GM18907 (cell line): Measurements from ENCODE around the gene ITM2A.
A peak's percentile ranks its signal among the peaks of the same experiment; 100 is the strongest.

Experiments
- ATAC-seq: cut with Tn5 transposase; IDR thresholded peaks from one replicate; pipeline ENCODE4 v1.9.1; 2021; ENCODE audit warnings: mild to moderate bottlenecking, moderate library complexity; ENCODE audit not compliant: unreplicated experiment

The ITM2A gene

DNA sequence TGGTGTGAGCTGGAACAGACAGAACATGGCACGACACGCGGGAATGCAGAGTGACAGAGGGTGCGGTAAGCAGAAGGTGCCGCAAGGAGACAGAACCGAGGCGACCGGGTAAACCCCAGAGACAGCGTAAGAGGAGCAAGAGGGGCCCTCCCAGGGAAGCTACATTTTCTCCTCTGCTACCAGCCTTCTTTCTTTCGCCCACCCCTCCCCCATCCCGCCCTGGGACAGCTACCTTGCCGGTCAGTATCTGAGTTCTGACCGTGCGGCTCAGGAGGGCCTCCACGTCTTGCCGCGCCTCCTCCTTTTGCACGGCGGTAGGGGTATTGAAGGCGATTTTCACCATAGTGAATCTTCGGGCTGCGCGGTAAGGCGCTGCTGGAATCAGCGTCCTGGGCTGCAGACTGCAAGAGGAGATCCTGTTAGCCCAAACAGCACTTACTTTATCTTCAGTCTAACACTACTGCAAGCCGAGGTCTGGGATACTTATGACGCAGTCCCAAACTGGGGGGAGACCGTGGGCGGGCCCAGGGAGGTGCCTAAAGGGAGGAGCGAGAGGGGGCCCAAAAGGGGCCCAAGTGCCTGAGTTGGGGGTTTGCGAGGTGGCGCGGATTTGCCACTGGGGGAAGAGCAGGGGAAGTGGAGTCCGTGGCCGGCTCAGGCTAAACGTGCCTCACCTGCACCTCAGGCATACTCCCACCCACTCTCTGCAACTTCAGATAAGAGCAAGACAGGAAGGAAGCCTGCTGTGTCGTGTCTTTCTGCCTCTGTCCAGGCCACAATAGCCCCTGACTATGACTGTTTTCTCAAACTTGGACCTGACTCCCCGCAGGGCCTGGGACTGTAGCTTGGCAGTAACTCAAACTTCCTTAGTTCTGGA is at the start of gene ITM2A:
TSS of gene ITM2A (minus strand) at position 462 of the 877 bp plus-strand sequence. CDS start at position 343, 119 bp downstream.
- peak; percentile 82 for ATAC-seq

DNA sequence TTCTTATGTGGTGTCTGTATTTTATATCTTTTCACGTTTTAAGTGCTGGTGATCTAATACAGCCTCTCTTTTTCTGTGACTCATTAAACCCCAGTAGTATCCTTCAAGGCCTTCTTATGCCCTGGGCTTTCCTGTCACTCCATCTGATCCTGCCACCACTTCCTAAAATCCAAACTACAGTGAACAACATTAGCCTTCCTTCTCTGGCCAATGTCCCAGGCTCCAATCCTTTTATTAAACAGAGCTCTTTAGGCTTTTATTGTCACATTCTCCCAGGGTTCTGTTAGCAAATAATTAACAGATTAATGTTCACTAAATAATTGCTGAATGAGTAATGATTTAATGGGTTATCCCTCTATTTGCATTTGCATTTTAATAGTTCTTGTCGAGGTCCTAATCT is 47.9 kb upstream of the ITM2A start:
- no peak for ATAC-seq

DNA sequence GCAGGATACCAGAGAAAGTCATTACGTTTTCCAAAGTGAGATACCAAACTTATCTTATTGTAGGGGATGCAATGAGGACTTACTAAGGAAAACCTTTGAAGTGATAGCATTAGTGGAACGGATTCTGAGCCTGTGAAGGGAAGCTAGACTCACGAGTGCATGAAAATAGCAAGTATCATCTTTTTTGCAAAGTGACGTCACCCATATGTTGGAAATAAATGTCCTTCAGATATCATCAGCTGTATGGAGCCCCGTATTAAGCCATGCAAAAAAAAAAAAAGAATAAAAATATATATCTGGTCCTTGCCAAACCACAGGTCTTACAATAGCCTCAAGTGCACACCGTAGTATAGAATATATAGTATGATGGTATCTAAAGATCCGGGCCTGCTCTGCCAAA is 46.8 kb upstream of the ITM2A start:
- ATAC-seq, result no peak

DNA sequence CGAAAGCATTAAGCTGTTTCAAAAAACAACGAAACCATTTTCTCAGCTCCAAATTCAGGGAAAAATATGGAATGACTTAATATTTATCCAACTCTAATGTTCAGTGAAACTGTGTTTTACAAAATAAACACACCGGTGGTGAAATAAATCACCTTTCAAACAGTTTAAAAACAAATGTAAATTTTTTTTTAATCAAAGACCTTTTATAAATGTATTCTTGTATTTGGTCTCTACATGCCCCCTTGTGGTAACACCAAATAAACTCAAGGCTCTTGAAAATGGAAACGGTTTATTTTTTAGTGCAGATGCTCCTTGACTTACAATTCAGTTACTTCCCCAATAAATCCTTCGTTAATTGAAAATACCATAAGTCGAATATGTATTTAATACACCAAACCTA is 45.8 kb upstream of the ITM2A start:
- ATAC-seq, result no peak

DNA sequence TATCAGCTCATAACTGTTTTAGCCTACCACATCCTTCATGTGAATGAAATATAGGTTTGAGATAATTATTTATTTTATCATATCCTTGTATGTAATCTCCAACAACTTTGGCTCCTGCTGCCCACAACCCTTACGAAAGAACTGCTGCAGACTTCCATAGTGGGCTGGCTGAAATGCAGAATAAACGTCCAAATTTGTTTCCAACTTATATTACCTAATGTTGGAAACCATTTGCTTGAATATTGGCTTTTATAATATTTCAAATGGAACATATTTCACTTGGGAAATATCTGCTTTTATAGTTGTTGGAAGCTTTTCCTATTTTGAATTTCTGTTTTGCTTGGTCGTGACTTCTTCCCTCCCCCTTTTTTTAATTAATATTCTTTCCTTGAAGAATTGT is 45.0 kb upstream of the ITM2A start:
- ATAC-seq, result no peak

DNA sequence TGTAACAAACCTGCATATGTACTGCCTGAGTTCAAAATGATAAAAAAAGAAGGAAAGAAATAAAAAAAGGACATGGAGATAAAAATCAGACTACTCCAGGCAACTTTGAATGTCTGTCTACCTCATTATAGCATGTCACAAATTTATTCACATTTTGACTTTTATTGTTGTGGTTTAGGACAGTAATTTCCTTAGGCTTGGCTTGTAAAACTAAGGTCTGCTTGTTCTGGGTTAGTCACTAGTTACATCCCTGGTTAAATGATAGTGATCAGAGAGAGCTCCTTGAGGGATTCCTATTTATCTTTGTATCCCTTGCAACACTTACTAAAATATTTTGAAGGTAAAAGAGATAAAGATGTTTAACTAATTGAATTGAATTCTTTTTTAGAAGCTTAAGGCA is 42.5 kb upstream of the ITM2A start:
- no peak for ATAC-seq

DNA sequence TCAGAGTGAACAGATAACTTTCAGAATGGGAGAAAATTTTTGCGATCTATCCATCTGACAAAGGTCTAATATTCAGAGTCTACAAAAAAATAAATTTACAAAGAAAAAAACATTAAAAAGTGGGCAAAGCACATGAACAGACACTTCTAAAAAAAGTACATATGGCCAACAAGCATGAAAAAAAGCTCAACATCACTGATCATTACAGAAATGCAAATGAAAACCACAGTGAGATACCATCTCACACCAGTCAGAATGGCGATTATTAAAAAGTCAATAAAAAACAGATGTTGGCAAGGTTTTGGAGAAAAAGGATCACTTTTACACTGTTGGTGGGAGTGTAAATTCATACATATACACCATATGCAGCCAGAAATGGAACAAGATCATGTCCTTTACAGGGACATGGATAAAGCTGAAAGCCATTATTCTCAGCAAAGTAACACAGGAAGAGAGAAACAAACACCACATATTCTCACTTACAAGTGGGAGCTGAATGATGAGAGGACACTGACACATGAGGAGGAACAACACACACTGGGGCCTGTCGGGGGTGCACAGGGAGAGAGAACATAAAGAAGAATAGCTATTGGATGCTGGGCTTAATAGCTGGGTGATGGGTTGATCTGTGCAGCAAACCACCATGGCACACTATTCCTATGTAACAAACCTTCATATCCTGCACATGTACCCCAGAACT is 41.6 kb upstream of the ITM2A start:
- ATAC-seq, result no peak

DNA sequence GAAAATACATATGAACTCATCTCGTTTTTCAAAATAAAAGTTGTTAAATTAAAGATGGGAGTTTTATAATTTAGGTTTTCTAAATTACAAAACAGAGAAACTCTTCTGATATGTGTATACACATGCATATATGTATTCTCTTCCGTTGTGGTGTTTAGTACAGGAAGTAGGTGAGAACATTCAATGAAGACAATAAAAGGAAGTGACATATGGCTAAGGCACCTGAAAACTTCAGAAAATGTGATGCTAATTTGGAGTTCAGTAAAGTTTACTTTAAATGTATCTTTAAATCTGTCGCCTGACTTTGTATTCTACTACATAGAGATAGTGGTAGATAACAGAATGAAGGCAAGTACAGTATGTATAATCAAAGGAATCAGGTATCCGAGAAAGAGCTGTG is 33.5 kb upstream of the ITM2A start:
- ATAC-seq, result no peak

DNA sequence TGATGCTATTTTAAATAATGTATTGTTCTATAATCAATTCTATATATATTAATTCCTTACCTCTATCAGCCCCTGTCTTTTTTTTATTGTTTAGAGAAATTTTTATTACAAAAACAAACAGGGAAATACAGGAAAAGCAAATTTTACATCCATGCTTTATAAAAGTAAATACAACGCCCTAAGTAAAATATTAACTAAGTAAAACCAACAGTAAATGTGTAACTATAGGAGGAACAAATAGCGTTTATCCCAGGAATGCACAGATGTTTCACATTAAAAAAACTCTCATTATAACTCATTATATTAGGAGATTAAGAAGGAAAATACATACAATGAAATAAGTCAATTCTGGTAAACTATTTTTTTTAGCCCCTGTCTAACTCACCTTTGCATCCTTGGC is 8.2 kb upstream of the ITM2A start:
- no peak for ATAC-seq

DNA sequence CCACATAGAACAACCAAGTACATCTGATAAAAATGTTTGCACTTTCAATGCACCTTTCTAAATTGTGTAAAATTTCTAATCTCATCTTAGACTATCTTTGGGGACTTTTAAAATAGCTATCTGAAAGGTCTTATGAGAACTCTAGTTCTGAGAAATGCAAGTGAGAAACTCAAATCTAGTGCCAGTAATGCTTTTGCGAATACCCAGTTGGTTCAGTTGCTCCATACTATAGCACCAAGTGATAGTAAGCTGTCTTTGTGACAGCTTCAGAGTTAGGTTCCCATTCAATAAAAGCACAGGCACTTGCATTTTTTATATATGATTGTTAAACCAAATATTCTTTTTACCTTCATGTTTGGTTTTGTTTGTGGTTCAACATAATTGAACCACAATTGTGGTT is 4.5 kb upstream of the ITM2A start:
- ATAC-seq, result no peak

DNA sequence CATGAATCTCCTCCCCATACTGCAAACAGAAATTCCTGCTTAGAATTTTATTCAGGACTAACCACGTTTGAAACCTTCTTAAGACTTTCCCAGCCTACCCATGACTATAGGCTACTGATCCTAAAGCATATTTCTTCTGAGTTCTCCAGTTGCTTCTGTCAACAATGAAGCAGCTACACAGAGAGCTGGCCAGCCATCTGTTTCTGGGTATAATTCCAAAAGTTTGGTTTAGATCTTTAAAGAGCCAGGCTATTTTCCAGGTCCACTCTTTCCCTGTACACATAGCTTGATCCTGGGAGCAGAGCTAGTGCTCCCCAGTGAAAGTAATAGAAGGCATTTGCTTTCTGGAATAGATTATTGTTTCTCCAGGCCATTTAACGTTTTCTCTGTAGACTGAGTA is 4.0 kb upstream of the ITM2A start:
- no peak for ATAC-seq

DNA sequence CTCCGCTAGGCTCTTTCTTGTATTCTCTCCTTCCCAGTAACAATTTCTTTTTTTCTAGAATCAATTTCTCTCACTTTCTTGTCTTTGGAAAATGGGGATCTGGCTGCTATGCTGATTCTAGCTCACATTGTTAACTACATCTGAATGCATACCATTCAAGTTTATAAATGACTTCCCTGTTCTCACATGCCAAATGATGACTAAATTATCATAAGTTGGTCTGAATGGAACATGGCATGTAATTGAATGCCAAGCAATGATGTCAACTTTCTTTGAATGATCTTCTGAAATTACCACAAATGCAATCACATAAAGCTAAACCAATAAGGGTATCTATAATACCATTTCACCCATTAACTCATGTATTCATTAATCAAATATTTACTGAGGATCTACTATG is 2.7 kb upstream of the ITM2A start:
- ATAC-seq, result no peak

DNA sequence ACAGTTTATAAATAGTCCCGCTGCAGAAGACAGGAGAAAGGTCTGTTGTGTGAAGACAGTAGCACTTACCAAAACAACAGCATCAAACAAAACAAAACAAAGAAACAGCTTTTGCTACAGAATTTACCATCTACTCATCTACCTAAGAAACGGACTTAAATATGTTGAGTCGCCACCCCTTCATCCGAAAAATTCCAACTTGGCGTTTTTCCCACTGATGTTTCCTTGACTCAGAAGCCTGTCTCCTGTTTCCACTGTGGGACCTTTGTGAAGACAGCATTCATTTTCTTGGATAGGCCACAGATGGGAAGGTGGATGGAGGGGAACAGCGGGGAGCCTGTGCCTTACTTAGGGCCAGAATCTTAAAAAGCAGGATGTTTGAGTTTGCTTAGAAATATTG is 1.3 kb upstream of the ITM2A start:
- no peak for ATAC-seq

DNA sequence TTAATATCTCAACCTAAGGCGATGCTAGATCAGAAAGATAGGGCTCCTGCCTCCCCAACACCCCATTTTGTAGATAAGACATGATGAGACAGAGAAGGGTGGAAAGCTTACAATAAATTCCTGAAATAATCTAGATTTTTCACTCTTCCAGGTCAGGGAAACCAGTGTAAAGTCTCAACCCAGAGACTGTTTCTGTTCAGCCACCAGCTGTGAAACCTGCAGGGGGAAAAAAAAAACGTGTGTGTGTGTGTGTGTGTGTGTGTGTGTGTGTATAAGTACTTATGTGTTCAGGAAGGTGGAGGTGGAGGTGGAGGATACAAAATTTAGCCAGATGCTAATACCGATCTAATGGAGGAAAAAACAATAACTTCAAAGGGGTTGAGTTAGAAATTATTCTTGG is 773 bp upstream of the ITM2A start:
- ATAC-seq, result no peak

DNA sequence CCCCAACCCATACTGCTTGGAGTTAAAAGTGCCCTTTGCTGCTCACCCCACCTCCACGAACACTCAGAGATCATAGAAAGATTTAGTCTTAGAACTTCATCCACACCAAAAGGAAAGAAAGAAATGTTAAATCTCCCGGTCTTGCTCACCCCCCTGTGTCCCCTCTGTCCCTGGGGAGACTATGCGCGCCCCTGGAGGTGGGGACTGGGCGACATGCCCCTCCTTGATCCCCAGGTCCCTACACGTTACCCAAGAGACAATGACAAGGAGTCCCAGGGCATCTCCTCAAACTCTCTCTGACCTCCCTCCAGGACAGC is 620 bp downstream of the ITM2A start:
- no peak for ATAC-seq

DNA sequence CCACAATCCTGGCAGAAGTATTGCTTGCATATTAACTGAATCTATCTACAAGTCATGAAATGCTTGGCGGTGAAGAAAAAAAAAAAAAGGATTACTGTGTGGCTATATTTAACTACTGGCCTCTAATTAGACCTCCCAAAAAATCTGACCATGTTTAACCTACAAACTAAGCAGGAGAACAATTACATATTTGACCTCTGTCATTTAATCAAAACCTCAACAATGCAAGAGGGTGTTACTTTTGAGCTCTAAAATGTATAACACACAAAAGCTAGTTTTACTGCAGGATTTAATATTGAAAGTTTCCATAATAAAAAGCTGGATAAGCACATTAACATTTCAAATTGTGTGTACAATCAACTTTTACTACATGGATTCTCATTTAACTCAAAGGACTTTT is 1.5 kb downstream of the ITM2A start:
- no peak for ATAC-seq

DNA sequence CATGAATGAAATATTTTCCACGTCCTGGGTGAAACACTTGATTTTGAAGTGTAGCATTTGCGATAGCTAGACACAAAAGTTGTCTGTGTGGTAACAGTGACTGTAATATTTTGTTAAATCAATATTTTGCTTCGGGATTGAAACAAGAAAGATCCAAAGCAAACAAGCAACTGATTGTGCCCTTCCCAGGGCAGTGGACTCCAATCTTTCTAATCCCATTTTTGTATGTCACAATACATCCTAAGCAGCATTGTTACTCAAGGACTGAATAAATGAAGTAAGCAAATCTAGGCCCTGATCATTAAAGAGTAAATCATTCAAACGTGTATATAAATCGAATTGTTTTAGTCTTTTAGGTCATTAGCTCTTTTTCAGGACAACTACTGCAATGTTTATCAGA is 2.8 kb downstream of the ITM2A start:
- no peak for ATAC-seq

DNA sequence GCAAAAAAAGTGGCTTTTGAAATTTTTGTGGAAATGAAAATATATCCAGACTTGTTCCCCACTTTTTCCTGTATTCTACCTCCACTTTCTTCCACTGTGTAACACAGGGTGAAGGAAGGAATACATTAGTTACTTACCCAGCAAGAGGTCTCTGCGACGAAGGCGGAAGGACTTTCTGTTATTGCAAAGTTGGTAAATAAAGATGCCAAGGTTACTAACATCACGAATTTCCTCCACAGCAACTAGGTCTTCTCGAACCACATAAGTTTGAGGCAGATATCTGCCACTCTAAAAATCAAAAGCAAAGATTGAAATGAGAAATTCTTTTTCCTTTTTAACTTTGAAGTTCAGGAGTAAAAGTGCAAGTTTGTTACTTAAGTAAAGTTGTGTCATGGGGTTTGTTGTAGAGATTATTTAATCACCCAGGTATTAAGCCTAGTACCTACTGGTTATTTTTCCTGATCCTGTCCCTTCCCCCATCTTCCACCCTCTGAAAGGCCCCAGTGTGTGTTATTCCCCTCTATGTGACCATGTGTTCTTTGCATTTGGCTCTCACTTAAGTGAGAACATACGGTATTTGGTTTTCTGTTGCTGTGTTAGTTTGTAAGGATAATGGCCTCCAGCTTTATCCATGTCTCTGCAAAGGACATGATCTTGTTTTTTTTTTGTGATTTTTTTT is 5.8 kb downstream of the ITM2A start:
- ATAC-seq, result no peak

DNA sequence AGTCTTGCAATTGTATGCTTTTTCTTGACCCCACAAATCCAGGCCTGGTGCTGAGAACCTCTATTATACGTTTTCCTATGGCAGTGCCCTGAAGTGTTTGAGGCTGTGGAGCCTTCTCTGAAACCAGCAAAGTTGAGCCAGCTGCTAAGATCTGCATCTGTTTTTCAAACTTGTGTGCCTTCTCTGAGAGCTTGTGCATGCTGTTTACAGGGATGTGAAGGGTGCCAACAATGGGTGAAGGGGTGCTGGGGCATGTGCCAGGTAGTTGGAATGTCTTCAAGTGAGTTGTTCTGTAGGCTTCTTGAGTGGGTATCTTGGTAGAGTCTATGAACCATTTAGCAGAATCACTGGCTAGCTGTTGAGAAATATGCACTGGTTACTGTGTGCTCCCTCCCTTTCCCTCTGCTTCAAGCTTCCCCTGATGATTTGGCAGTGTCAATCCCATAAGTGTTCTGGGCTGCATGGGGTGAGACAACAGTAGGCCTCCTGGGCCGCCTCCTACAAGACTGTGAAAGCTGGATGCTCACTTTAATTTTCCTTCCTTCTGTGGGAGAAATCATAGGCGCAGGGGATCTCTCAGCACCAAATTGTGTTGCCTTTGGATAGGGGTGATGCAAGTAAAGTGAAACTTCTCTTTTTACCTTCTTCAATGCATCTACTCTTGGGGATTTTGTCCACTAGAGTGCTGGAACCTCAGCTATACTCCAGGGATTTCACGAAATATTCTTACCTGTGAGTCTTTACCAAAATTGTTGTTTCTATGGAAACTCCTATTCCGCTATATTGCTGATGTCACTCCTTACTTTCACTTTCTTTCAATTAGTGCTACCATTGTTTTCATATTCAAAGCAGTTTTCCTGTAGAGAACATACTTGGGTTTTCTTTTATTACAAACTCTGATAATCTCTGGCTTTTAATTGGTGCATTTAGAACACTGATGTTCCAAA is 30.0 kb downstream of the ITM2A start:
- ATAC-seq, result no peak

DNA sequence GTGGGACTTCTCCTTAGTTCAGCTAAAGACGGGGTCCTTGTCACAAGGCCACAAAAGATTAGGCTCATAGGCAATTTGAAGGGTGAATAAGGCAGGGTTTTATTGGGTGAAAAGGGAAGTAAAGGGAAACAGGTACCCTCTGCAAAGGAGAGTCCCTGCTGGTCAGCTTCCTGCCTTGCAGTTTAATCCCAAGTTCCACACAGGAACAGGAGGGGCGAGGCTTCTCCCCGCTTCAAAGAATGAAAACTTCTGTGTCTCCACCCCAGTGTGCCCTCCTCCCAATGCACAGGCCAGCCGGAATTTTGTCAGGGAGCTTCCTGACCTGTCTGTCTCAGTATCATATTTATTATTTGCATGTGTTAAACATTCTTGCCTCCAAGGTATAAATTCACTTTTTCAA is 37.1 kb downstream of the ITM2A start:
- ATAC-seq, result no peak
